Measurements from ENCODE around the gene EPHB1. TPM values are rescaled to one million over a fixed set of nuclear protein-coding genes. Genes with fewer than 3 reads are reported as not detected.
"Not testable (repeated sequence)": the region's sequence is repeated elsewhere in the genome, so short reads cannot be mapped to it uniquely, and the experiment has no call there.

Gene EPHB1
- total RNA-seq, 2 donors from 2014 or later: 1.3 to 3.5 TPM

DNA sequence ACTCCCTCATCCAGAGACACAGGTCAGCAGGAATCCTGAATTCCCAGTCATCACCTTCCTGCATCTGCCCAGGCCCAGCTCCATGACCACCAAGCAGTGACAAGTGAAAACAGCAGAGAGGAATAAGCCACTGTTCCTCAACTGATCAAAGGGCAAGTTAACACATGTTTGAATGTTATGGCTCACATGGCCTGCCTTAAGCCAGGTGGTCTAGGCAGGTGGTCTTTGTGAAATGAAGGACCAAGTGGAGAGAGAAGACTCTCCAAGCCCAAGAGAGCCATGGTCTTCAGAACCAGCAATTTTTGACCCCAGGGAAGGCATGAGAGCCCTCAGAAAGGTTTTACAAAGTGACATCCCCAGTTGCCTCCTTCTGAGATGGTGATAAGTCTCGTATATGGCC is 161.8 kb downstream of the EPHB1 start:
- no peak for DNase-seq
- H3K27me3 Mint-ChIP-seq: peaks cover 7% of the 10 kb centered on the region
- H3K27ac Mint-ChIP-seq: no peak overlapping the region
- no peak overlapping the region for H3K4me3 Mint-ChIP-seq
- H3K4me1 Mint-ChIP-seq: no peaks in the 10 kb centered on the region
- H3K9me3 ChIP-seq (ENCODE audit: control insufficient read depth, low read length, poor library complexity, severe bottlenecking): no peaks in the 10 kb centered on the region
- H3K36me3 Mint-ChIP-seq (ENCODE audit: low read depth): no peaks in the 10 kb centered on the region
- no peak for ATAC-seq

DNA sequence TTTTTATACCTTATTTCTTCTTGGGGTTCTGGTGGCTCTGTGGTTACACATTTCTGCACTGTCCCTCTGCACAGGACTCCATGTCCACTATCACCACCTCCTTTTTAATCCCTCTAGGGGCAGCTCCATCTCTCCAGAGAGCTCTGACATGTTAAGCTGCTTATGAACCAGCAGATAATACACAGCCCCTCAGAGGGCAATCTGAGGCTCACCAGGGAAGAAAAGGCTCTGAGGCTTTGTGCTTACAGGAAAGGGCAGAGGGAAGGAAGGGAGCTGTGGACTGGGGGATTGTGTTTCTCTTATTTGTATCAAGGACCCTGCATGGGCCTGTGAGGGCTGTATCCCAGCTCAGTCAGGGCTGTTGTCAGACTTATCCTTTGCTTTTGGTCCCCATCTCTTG is 164.5 kb downstream of the EPHB1 start:
- no peak overlapping the region for H3K27ac Mint-ChIP-seq
- DNase-seq (no peak), ATAC-seq (no peak)
- H3K27me3 Mint-ChIP-seq: peaks cover 7% of the 10 kb centered on the region
- H3K36me3 Mint-ChIP-seq (ENCODE audit: low read depth): no peaks in the 10 kb centered on the region
- no peak overlapping the region for H3K4me3 Mint-ChIP-seq
- no peaks in the 10 kb centered on the region for H3K9me3 ChIP-seq (ENCODE audit: control insufficient read depth, low read length, poor library complexity, severe bottlenecking)
- no peaks in the 10 kb centered on the region for H3K4me1 Mint-ChIP-seq

DNA sequence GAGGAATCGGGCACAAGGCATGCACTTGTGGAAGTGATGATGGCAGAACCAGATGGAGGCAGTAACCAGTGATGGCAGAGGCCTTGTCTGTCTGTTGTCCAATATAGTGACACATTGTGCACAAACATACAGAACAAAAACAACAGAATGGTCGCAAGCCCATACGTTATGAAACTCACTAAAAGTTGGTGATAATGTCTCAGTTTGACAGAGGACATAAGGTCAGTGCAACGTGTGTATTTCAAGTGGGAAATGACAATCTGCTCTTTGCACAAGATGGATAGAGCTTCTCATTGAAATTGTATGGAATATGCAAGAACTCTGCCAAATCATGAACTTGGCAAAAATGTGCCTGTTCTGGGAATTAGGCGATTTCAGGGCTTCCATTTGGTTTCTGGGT is 169.2 kb downstream of the EPHB1 start:
- H3K36me3 Mint-ChIP-seq (ENCODE audit: low read depth): no peaks in the 10 kb centered on the region
- peaks cover 5% of the 10 kb centered on the region for H3K27me3 Mint-ChIP-seq
- no peaks in the 10 kb centered on the region for H3K4me1 Mint-ChIP-seq
- H3K4me3 Mint-ChIP-seq: no peak overlapping the region
- H3K9me3 ChIP-seq (ENCODE audit: control insufficient read depth, low read length, poor library complexity, severe bottlenecking): no peaks in the 10 kb centered on the region
- DNase-seq (no peak), ATAC-seq (no peak)
- no peak overlapping the region for H3K27ac Mint-ChIP-seq

DNA sequence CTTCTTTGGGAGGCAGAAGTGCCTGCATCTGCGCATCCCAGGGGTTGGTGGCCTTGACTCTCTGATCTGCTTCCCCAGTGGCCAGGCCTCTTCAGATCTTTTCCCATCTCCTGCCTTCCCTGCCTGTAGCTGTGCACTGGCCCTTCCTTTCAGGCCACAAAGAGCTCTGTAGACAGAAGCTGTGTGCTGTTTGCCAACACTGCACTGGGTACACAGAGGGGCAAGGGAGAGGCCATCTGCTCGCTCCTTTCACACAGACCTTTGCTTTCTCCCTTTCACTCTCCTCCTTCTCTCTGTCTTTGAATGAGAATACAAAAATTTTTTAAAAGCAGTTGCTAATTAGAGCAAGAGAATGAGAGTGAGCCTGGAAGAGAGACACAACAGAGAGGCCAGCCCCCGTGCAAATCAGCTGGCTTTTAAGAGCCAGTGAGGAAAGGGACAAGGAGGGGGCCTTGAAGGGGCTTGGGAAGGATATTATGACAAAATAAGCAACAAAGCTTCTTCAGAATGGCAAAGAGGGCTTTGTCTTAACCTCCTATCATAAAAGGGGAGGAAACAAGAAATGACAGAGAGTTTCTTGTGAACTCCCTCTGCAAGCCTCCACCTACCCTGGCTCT is 170.9 kb downstream of the EPHB1 start:
- Mint-ChIP-seq H3K36me3 (ENCODE audit: low read depth) (no peaks in the 10 kb centered on the region), H3K4me3 (no peak overlapping the region), H3K27ac (no peak overlapping the region), H3K4me1 (no peaks in the 10 kb centered on the region), H3K27me3 (peaks cover 5% of the 10 kb centered on the region)
- no peak for DNase-seq
- ATAC-seq: no peak
- no peaks in the 10 kb centered on the region for H3K9me3 ChIP-seq (ENCODE audit: control insufficient read depth, low read length, poor library complexity, severe bottlenecking)

DNA sequence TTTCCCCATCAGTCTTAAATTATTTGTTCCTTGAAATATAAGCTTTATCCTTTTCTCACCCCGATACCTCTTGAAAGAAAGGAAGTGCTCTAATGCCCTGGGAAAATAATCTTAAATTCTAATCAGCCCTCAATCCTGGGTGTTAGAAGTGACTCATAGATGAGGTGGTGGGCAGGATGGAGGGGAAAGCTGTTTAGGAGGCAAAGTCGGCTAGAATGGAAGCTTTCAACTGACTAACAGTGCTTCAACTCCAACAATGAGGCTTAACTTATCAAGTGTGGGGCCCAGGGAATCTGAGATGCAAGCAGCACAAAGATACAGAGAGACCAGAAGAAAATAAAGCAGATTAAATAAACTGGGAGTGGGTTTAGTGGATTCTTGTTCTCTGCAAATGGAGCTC is 175.8 kb downstream of the EPHB1 start:
- peaks cover 14% of the 10 kb centered on the region for H3K27me3 Mint-ChIP-seq
- no peak for DNase-seq
- H3K9me3 ChIP-seq (ENCODE audit: control insufficient read depth, low read length, poor library complexity, severe bottlenecking): no peaks in the 10 kb centered on the region
- H3K36me3 Mint-ChIP-seq (ENCODE audit: low read depth): no peaks in the 10 kb centered on the region
- ATAC-seq: no peak
- H3K27ac Mint-ChIP-seq: no peak overlapping the region
- H3K4me3 Mint-ChIP-seq: no peak overlapping the region
- no peaks in the 10 kb centered on the region for H3K4me1 Mint-ChIP-seq

DNA sequence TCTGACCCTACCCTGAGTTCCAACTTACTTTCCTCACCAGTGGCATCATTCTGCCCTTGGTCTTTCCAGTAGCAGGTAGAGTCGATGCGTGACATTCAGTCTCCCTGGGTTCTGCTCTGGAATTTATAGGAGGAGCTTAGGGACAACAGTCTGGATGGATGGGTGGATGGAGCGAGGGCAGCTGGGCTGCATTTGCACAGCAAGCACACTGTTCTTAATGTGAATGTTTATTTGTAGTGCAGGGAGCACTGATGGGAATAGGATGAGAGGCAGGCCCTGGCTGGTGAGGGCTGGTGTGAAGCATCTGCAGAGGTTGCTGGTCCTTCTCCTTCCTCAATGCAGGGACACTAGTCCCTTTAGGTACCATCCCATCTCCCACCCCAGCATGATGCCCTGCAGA is 176.2 kb downstream of the EPHB1 start:
- no peaks in the 10 kb centered on the region for H3K36me3 Mint-ChIP-seq (ENCODE audit: low read depth)
- no peak for ATAC-seq
- H3K9me3 ChIP-seq (ENCODE audit: control insufficient read depth, low read length, poor library complexity, severe bottlenecking): no peaks in the 10 kb centered on the region
- no peak overlapping the region for H3K4me3 Mint-ChIP-seq
- peaks cover 14% of the 10 kb centered on the region for H3K27me3 Mint-ChIP-seq
- no peaks in the 10 kb centered on the region for H3K4me1 Mint-ChIP-seq
- no peak for DNase-seq
- H3K27ac Mint-ChIP-seq: no peak overlapping the region

DNA sequence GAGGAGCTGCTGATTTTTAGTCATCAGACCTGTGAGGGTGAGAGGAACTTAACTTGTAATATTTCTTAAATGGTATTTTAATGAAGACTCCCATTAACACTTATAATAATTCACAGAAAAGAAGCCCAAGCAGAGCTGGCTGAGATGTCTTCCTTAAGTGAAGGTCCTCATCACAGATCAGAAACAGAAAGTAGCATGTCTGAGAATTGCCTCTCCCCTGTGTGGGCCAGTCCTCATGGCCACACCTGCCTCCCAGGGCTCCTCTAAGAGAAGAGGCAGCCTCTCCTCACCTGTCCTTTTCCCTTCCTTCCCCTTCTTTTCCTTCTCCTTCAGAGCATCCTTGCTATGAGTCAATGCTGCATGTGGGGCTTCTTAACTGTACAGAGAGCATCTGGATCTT is 176.8 kb downstream of the EPHB1 start:
- H3K4me1 Mint-ChIP-seq; H3K9me3 ChIP-seq (ENCODE audit: control insufficient read depth, low read length, poor library complexity, severe bottlenecking); DNase-seq; H3K27ac Mint-ChIP-seq; H3K4me3 Mint-ChIP-seq; H3K36me3 Mint-ChIP-seq (ENCODE audit: low read depth); ATAC-seq: not testable (repeated sequence)
- H3K27me3 Mint-ChIP-seq: peaks cover 14% of the 10 kb centered on the region

DNA sequence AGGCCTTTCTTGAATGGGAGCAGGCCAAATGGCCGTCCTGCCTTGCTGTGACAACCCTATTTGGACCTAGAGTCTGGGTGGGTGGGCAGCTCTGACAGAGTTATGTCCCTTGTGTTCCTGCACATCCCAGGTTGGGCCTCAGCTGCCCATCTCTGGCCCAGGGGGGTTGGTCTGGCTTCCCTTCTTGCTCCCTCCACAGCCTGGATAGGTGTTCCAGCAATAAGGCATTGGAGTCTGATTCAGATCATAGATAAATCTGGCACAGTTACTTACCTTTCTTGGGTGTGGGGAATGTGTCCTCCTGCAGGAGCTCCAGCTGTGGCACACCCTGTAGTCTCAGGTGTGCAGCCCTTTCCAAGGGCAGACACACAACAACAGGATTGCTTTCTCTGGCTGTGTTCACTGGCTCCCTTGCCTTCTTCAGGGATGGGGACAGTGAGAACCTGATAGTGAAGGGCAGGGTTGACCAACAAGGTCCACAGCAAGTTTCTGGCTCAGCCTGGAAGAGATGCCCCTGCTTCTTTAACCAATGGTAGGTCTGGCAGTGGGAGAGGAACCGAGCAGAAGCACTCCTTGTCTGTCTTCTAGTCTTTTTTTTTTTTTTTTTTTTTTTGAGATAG is 177.9 kb downstream of the EPHB1 start:
- no peak overlapping the region for H3K27ac Mint-ChIP-seq
- no peak for DNase-seq
- peaks cover 2% of the 10 kb centered on the region for H3K4me1 Mint-ChIP-seq
- ATAC-seq: no peak
- H3K36me3 Mint-ChIP-seq (ENCODE audit: low read depth): no peaks in the 10 kb centered on the region
- peaks cover 18% of the 10 kb centered on the region for H3K27me3 Mint-ChIP-seq
- no peak overlapping the region for H3K4me3 Mint-ChIP-seq
- H3K9me3 ChIP-seq (ENCODE audit: control insufficient read depth, low read length, poor library complexity, severe bottlenecking): no peaks in the 10 kb centered on the region

DNA sequence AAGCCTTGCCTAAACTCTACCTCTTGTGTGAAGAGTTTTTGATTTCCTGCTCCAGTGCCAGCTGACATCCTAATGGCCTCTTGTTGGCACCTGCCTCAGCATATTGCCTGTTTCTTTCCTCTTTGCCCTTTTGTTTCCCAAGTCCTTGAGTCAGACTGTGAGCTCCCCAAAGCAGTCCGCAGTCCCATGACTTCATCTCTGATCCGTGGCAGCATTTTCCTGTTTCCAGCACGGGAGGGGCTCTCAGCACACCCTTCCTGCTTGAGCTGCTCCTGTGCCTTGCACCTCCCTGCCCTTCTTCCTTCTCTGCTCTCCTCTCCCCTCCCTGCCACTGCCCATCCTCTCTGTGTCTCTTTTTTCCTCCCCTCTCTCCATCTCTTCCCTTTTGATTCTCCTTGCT is 179.6 kb downstream of the EPHB1 start:
- Mint-ChIP-seq H3K27ac (no peak overlapping the region), H3K4me1 (peaks cover 2% of the 10 kb centered on the region), H3K4me3 (no peak overlapping the region), H3K36me3 (ENCODE audit: low read depth) (no peaks in the 10 kb centered on the region), H3K27me3 (peaks cover 21% of the 10 kb centered on the region)
- DNase-seq (no peak), ATAC-seq (no peak)
- no peaks in the 10 kb centered on the region for H3K9me3 ChIP-seq (ENCODE audit: control insufficient read depth, low read length, poor library complexity, severe bottlenecking)

DNA sequence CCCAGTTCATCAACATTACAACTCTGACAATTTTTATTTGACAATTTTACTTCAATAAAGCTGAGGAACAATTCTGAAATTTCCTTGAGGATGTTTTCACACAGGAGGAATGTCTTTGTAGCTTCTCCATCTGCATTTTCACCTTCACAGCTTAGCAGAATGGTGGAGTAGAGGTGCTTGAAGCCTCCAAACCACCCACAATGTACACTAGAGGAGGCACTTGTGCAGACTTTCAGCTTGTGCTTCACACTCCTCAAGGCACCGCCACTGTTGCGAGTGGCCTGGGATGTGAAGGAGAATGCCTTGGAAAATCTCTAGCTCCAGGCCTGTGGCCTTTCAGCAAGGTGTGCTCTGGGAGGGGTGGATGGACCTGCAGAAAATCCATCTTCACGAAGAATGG is 181.9 kb downstream of the EPHB1 start:
- Mint-ChIP-seq H3K4me1 (peaks cover 2% of the 10 kb centered on the region), H3K27ac (peak overlapping the region; percentile 34), H3K36me3 (ENCODE audit: low read depth) (no peaks in the 10 kb centered on the region), H3K27me3 (peaks cover 15% of the 10 kb centered on the region), H3K4me3 (no peak overlapping the region)
- DNase-seq (no peak), ATAC-seq (no peak)
- no peaks in the 10 kb centered on the region for H3K9me3 ChIP-seq (ENCODE audit: control insufficient read depth, low read length, poor library complexity, severe bottlenecking)

DNA sequence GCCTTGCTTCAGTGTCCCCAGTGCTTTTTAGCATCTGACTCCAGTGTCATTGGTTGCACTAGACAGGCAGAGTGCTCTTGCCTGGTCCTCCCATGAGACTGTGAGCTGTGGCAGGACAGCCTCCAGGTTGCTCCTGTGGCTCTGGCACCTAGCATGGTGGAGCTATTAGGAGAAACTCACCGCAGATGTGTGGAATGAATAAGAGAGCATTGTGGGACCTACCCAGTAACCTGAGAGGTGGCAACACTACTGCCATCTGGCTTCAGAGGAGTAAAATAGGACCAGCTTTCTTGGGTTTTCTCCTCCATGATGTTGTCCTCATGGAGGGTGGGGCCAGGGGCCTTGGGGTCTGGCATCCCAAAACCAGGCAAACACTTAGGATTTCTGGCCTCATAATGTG is 183.6 kb downstream of the EPHB1 start:
- DNase-seq (no peak), ATAC-seq (no peak)
- Mint-ChIP-seq H3K4me1 (peaks cover 2% of the 10 kb centered on the region), H3K27ac (no peak overlapping the region), H3K36me3 (ENCODE audit: low read depth) (no peaks in the 10 kb centered on the region), H3K27me3 (peaks cover 15% of the 10 kb centered on the region), H3K4me3 (no peak overlapping the region)
- H3K9me3 ChIP-seq (ENCODE audit: control insufficient read depth, low read length, poor library complexity, severe bottlenecking): no peaks in the 10 kb centered on the region

DNA sequence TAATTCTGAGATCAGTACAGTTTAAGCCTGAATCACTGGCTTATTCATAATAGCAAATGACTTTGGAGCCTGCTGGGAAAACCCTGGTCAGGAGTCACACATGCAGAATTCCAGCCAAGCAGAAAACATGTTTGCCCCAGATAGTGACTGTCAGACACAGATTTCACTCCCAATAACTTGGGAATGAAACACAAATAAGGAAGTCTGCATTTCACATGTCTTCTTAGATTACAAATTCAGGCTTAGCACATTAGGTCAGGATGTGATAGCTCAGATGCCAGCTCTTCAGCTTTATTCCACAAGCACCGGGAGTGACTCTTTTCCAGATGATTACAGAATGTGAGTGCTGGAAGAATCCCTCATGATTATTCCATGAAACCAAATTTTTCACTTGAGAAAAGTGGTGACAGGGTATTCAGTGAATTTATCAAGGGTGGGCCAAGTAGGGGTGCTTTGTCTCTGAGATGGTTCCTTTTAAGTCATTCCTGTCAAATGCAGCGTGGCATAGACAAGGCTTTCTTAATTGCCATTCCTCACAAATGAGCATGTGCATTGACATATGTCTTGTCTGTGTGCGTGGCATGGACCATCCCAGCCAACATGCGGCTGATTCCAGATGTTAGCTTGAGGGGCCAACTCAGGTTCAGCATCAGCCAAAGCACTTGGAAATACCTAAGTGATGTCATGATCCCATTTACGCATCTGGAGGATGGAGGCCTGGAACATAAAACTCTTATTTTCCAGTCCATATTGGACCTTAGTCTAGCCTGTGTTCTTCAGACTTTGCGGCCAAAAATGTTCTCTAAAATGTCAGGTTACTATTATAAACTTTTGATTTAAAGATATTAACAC is 191.0 kb downstream of the EPHB1 start:
- no peak for ATAC-seq
- Mint-ChIP-seq H3K4me3 (no peak overlapping the region), H3K27me3 (no peaks in the 10 kb centered on the region), H3K36me3 (ENCODE audit: low read depth) (no peaks in the 10 kb centered on the region), H3K27ac (no peak overlapping the region), H3K4me1 (no peaks in the 10 kb centered on the region)
- DNase-seq: no peak
- H3K9me3 ChIP-seq (ENCODE audit: control insufficient read depth, low read length, poor library complexity, severe bottlenecking): no peaks in the 10 kb centered on the region

DNA sequence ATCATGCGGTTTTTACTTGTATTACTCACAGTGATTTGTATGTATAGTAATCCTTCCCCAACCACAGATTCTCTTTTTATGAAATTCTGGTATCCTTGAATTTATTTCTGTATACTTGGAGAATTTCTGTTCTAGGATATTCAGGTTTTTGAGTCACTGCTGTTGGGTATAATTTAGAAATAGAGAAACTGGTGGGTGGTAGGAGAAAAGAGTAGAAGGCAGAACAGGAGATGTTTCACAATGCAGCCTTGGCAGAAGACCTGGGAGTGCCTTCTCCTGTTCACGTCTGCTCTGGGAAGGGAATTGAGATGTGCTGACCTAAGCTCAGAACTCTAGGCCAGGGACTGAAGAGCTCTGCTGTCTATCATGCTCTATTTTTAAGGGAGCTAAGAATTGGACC is 193.6 kb downstream of the EPHB1 start:
- Mint-ChIP-seq H3K4me3 (no peak overlapping the region), H3K27me3 (no peaks in the 10 kb centered on the region), H3K36me3 (ENCODE audit: low read depth) (no peaks in the 10 kb centered on the region), H3K27ac (no peak overlapping the region), H3K4me1 (no peaks in the 10 kb centered on the region)
- H3K9me3 ChIP-seq (ENCODE audit: control insufficient read depth, low read length, poor library complexity, severe bottlenecking): no peaks in the 10 kb centered on the region
- ATAC-seq: no peak
- no peak for DNase-seq
